ENCODE results near the gene KCNJ9.
A peak's percentile ranks its signal among the peaks of the same experiment; 100 is the strongest.

The KCNJ9 gene

GRCh38 chr1:160095382-160096105 lies 14.2 kb downstream of the KCNJ9 start:
- no peak overlapping the region for H3K27ac ChIP-seq
- DNase-seq: no peak
- no peaks in the 10 kb centered on the region for H3K36me3 ChIP-seq (replicated peaks)
- TF ChIP-seq CTCF (IDR thresholded peaks at IDR 0.05; ENCODE audit: low read depth, low read length, missing control alignments): no peak
- H3K4me3 ChIP-seq (ENCODE audit: low read depth, low read length): no peak overlapping the region
- no peaks in the 10 kb centered on the region for H3K27me3 ChIP-seq (replicated peaks)
- in situ Hi-C loops (cut with HindIII; ENCODE audit: low pct_ligation_motif_present, low sequenced_read_pairs): no loop called here

GRCh38 chr1:160096274-160097116 lies 15.2 kb downstream of the KCNJ9 start:
- no peaks in the 10 kb centered on the region for H3K36me3 ChIP-seq (replicated peaks)
- in situ Hi-C loops (cut with HindIII; ENCODE audit: low pct_ligation_motif_present, low sequenced_read_pairs): no loop called here
- no peak overlapping the region for H3K4me3 ChIP-seq (ENCODE audit: low read depth, low read length)
- H3K27me3 ChIP-seq (replicated peaks): no peaks in the 10 kb centered on the region
- H3K27ac ChIP-seq: no peak overlapping the region
- no peak for DNase-seq
- no peak for TF ChIP-seq CTCF (IDR thresholded peaks at IDR 0.05; ENCODE audit: low read depth, low read length, missing control alignments)

- in situ Hi-C loops (cut with HindIII; ENCODE audit: low pct_ligation_motif_present, low sequenced_read_pairs): no loop called here
- Histone ChIP-seq H3K36me3 (replicated peaks) (no peaks in the 10 kb centered on the region), H3K27me3 (replicated peaks) (no peaks in the 10 kb centered on the region), H3K27ac (no peak overlapping the region), H3K4me3 (ENCODE audit: low read depth, low read length) (peak overlapping the region; percentile 68)
- DNase-seq: no peak
- no peak for TF ChIP-seq CTCF (IDR thresholded peaks at IDR 0.05; ENCODE audit: low read depth, low read length, missing control alignments)
These were observed 16.0 kb downstream of the KCNJ9 start for GRCh38 chr1:160097151-160097910.

- DNase-seq: peak; percentile 59
- TF ChIP-seq CTCF (IDR thresholded peaks at IDR 0.05; ENCODE audit: low read depth, low read length, missing control alignments): no peak
- Histone ChIP-seq H3K27me3 (replicated peaks) (peaks cover 3% of the 10 kb centered on the region), H3K27ac (no peak within 1 kb of the TSS), H3K36me3 (replicated peaks) (no peaks in the 10 kb centered on the region), H3K4me3 (ENCODE audit: low read depth, low read length) (peak within 1 kb of the TSS; percentile 68)
- in situ Hi-C loops (cut with HindIII; ENCODE audit: low pct_ligation_motif_present, low sequenced_read_pairs): no loop called here
These were observed 16.8 kb downstream of the KCNJ9 start, which contains the start of gene IGSF8 for GRCh38 chr1:160097911-160098851. Gene IGSF8, minus strand, starts transcription at chr1:160098619. Its CDS starts 147 bp downstream, at chr1:160098472.
